ENCODE measurements around the gene BET1.

- no peak for TF ChIP-seq CTCF (conservative IDR thresholded peaks at IDR 0.05)
- peak; percentile 87 for TF ChIP-seq ZFX (IDR thresholded peaks at IDR 0.05)
Measured at GRCh38 chr7:94004024-94004951, at the start of gene BET1.

Measured in C4-2B (cell line).